A549 (cell line): Measurements from ENCODE around the gene FBXO21. TPM values are rescaled to one million over a fixed set of nuclear protein-coding genes. Genes with fewer than 3 reads are reported as not detected.
"Not testable (repeated sequence)": the region's sequence is repeated elsewhere in the genome, so short reads cannot be mapped to it uniquely, and the experiment has no call there.

ENCODE experiments used
- ATAC-seq, 2 experiments: fragments of 200-7000 bp in 1 of 2; fragments of >200 bp in 1 of 2; cut with Nextera tagmentation in 1 of 2; cut with Tn5 transposase in 1 of 2; 3 replicates each; pipeline versions ENCODE4 v1.8.0 to v1.9.1; 2018 to 2020; ENCODE audit warnings: mild to moderate bottlenecking in 1 of 2, moderate library complexity in 1 of 2
- CTCF ChIA-PET: fragments of 300-600 bp; sonication (Branson Sonifier 250); formaldehyde crosslinking; extraction: SDS; loops from one replicate; lab custom pipeline; 2021; ENCODE audit warnings: antibody characterized with exemption, inconsistent platforms; lab: Yijun Ruan, JAX
- POLR2A ChIA-PET: fragments of 350-600 bp; formaldehyde crosslinking; extraction: SDS; loops from one replicate; lab custom pipeline; 2021; ENCODE audit warnings: antibody characterized with exemption, inconsistent platforms; lab: Yijun Ruan, JAX
- DNase-seq, 2 experiments: peaks; one replicate each; pipeline versions ENCODE4 v3.0.0 to v3.0.0-alpha.2; 2011 to 2016; ENCODE audit warnings: low read depth in 1 of 2, low spot score in 1 of 2
- FAIRE-seq: peaks from 2 replicates; lab custom pipeline; 2011; peaks lifted over from hg19 to GRCh38; lab: Jason Lieb, UNC
- H3K27ac ChIP-seq, 2 experiments: fragments of >200 bp; sonication (Bioruptor Twin); formaldehyde crosslinking; 3 replicates each; pipeline ENCODE4 v1.5.1; 2016 to 2017
- H3K4me1 ChIP-seq: fragments of >200 bp; sonication (Bioruptor Twin); formaldehyde crosslinking; 3 replicates; pipeline ENCODE4 v1.6.1; 2016
- H3K4me2 ChIP-seq: fragments of >200 bp; sonication (Bioruptor Twin); formaldehyde crosslinking; 3 replicates; pipeline ENCODE4 v1.6.1; 2016
- H3K4me3 ChIP-seq: fragments of >200 bp; sonication (Bioruptor Twin); formaldehyde crosslinking; 3 replicates; pipeline ENCODE4 v1.5.1; 2016
- H3K9me3 ChIP-seq: fragments of >200 bp; sonication (Bioruptor Twin); formaldehyde crosslinking; 3 replicates; pipeline ENCODE4 v1.6.1; 2016
- CBX8 ChIP-seq: fragments of 200-600 bp; sonication (generic); IDR thresholded peaks from 2 replicates; pipeline ENCODE4 v1.6.1; 2016
- CTCF ChIP-seq: fragments of >200 bp; sonication (Bioruptor Twin); formaldehyde crosslinking; IDR thresholded peaks from 3 replicates; pipeline ENCODE4 v1.5.1; 2016
- EHMT2 ChIP-seq: fragments of 200-600 bp; sonication (generic); IDR thresholded peaks from 2 replicates; pipeline ENCODE4 v1.6.1; 2016; ENCODE audit warnings: antibody characterized with exemption, low read depth, mild to moderate bottlenecking, moderate library complexity
- EP300 ChIP-seq, 2 experiments: fragments of >200 bp; sonication (Bioruptor Twin); formaldehyde crosslinking; IDR thresholded peaks; 2 replicates in 1 of 2; 3 replicates in 1 of 2; pipeline ENCODE4 v1.6.1; 2016 to 2017
- FOSL2 ChIP-seq, 2 experiments: fragments of 450-650 bp in 1 of 2; fragments of >200 bp in 1 of 2; sonication (Bioruptor Twin) in 1 of 2; formaldehyde crosslinking; IDR thresholded peaks; 2 replicates each; pipeline versions ENCODE4 v1.5.0 to v1.6.1; 2016 to 2020; ENCODE audit warnings: mild to moderate bottlenecking in 1 of 2, moderate library complexity in 1 of 2
- HDAC2 ChIP-seq: fragments of 200-600 bp; sonication (generic); IDR thresholded peaks from 2 replicates; pipeline ENCODE4 v1.6.1; 2016
- HOXA7 ChIP-seq: fragments of 250-450 bp; sonication (Bioruptor Pico); IDR thresholded peaks from 2 replicates; pipeline ENCODE4 v1.5.0; 2020; ENCODE audit warnings: mild to moderate bottlenecking, moderate library complexity
- HOXB13 ChIP-seq: fragments of 250-450 bp; sonication (Bioruptor Pico); IDR thresholded peaks from 2 replicates; pipeline ENCODE4 v1.5.0; 2020; ENCODE audit warnings: low read depth, mild to moderate bottlenecking, moderate library complexity
- HOXB5 ChIP-seq: fragments of 250-450 bp; sonication (Bioruptor Pico); IDR thresholded peaks from 2 replicates; pipeline ENCODE4 v1.5.0; 2020; ENCODE audit warnings: mild to moderate bottlenecking, moderate library complexity
- JUNB ChIP-seq: fragments of >200 bp; sonication (Bioruptor Twin); formaldehyde crosslinking; IDR thresholded peaks from 2 replicates; pipeline ENCODE4 v1.6.1; 2016
- MAX ChIP-seq: IDR thresholded peaks from 2 replicates; pipeline ENCODE4 v1.6.1; 2012
- NFE2L2 ChIP-seq: fragments of 150-350 bp; conservative IDR thresholded peaks from 2 replicates; pipeline ENCODE4 v1.6.1; 2014; ENCODE audit warnings: low read length
- NR3C1 ChIP-seq: fragments of >200 bp; sonication (Bioruptor Twin); formaldehyde crosslinking; IDR thresholded peaks from 3 replicates; pipeline ENCODE4 v1.6.1; 2017
- PHF8 ChIP-seq: fragments of 200-600 bp; sonication (generic); IDR thresholded peaks from 2 replicates; pipeline ENCODE4 v1.6.1; 2016; ENCODE audit warnings: low read depth, mild to moderate bottlenecking, antibody characterized with exemption, moderate library complexity, borderline replicate concordance
- RAD21 ChIP-seq, 2 experiments: fragments of >200 bp in 1 of 2; sonication (Bioruptor Twin) in 1 of 2; formaldehyde crosslinking in 1 of 2; IDR thresholded peaks in 1 of 2; conservative IDR thresholded peaks in 1 of 2; 2 replicates in 1 of 2; 3 replicates in 1 of 2; pipeline ENCODE4 v1.6.1; 2012 to 2018; ENCODE audit warnings: inconsistent platforms in 1 of 2
- RFX5 ChIP-seq: fragments of 450-650 bp; IDR thresholded peaks from 2 replicates; pipeline ENCODE4 v1.7.1; 2014; ENCODE audit warnings: antibody characterized with exemption, mild to moderate bottlenecking, moderate library complexity
- ZFP36 ChIP-seq: fragments of 450-650 bp; IDR thresholded peaks from 2 replicates; pipeline ENCODE4 v1.6.1; 2014; ENCODE audit warnings: borderline replicate concordance; ENCODE audit not compliant: partially characterized antibody
- WGBS: methylation state at CpG from one replicate; pipeline ENCODE4 v1.1.6; 2017; ENCODE audit errors: missing lambda C conversion rate; 5-methylcytosine and 5-hydroxymethylcytosine counted together
- polyA plus RNA-seq, 4 experiments: library from polyadenylated mRNA; depleted of rRNA in 3 of 4; stranded (reverse); fragments of >200 nt; fragmentation: RNase III in 1 of 4; extraction: RNeasy Plus Mini Kit Qiagen cat#74134 plus additional on column Dnase treatment in 1 of 4; gene quantifications; 2 replicates in 3 of 4; 3 replicates in 1 of 4; pipeline ENCODE4 v1.2.3, GENCODE V29; 2011 to 2017

FBXO21 gene
- polyA plus RNA-seq, 2 of the 4 experiments (the other 2 are of a cell fraction) = 33.2 to 62.4 TPM

- H3K4me3 ChIP-seq = no peak overlapping the region; the same call in 2 of the 3 replicates
- no peak for TF ChIP-seq EHMT2
- TF ChIP-seq MAX = no peak
- TF ChIP-seq CBX8 = no peak
- no peak for TF ChIP-seq HOXA7 (CRISPR knock-in tag)
- TF ChIP-seq EP300 (IDR thresholded peaks at IDR 0.05) = no peak
- no peak for TF ChIP-seq NFE2L2
- TF ChIP-seq PHF8 = no peak
- no peak for TF ChIP-seq HOXB5 (CRISPR knock-in tag)
- no peak for TF ChIP-seq HOXB13 (CRISPR knock-in tag)
- TF ChIP-seq NR3C1 = no peak
- no peak for TF ChIP-seq CTCF
- TF ChIP-seq ZFP36 = no peak
- no peak for TF ChIP-seq HDAC2
- DNase-seq = no peak
- peak overlapping the region; percentile 98 for H3K4me2 ChIP-seq
- peaks cover 28% of the 10 kb centered on the region for H3K4me1 ChIP-seq
- CTCF ChIA-PET = interaction anchor here (0.9 to 5.4 kb wide), 3 partner anchors 9 to 72 kb away, joined by 3 to 26 read pairs (median 3); no protein-coding TSS in a partner anchor
- no peak for ATAC-seq
- no peak for FAIRE-seq
- H3K27ac ChIP-seq = no peak overlapping the region
- WGBS = 84% methylated on average over 11 of the region's 11 CpGs
- POLR2A ChIA-PET = no interaction called here
- no peaks in the 10 kb centered on the region for H3K9me3 ChIP-seq
Measured at GRCh38 chr12:117096501-117097042, 93.7 kb downstream of the FBXO21 start.

- CTCF ChIA-PET = interaction anchor here (0.6 to 5.4 kb wide), 2 partner anchors 25 to 60 kb away, joined by 3 to 26 read pairs; no protein-coding TSS in a partner anchor
- FAIRE-seq = not testable (repeated sequence)
Measured at GRCh38 chr12:117095191-117095590, 95.1 kb downstream of the FBXO21 start.

GRCh38 chr12:117093918-117094630 is 96.2 kb downstream of the FBXO21 start:
- peaks cover 24% of the 10 kb centered on the region for H3K4me1 ChIP-seq
- DNase-seq = no peak
- H3K27ac ChIP-seq = no peak overlapping the region
- no peak overlapping the region for H3K4me3 ChIP-seq
- H3K4me2 ChIP-seq = no peak overlapping the region
- TF ChIP-seq FOSL2 (IDR thresholded peaks at IDR 0.05) = no peak
- no peak for TF ChIP-seq FOSL2 (CRISPR knock-in tag; IDR thresholded peaks at IDR 0.05)
- TF ChIP-seq JUNB = no peak
- TF ChIP-seq NR3C1 = no peak
- CTCF ChIA-PET = interaction anchor here (1.2 to 5.4 kb wide), 2 partner anchors 26 to 69 kb away, joined by 4 to 26 read pairs; no protein-coding TSS in a partner anchor
- H3K9me3 ChIP-seq = peaks cover 12% of the 10 kb centered on the region; the same call in 2 of the 3 replicates
- ATAC-seq = no peak
- WGBS = 84% methylated on average over 18 of the region's 18 CpGs
- no peak for FAIRE-seq
- POLR2A ChIA-PET = interaction anchor here (0.6 kb wide), 1 partner anchor 177 kb away, joined by 4 read pairs; no protein-coding TSS in a partner anchor

More at GRCh38 chr12:117095191-117095590, 95.1 kb downstream of the FBXO21 start:
- ATAC-seq, H3K4me3 ChIP-seq, H3K27ac ChIP-seq, DNase-seq, H3K9me3 ChIP-seq, POLR2A ChIA-PET, H3K4me2 ChIP-seq: not testable (repeated sequence)
- WGBS = 89% methylated on average over 10 of the region's 10 CpGs
- peaks cover 33% of the 10 kb centered on the region for H3K4me1 ChIP-seq

- FAIRE-seq = no peak
- H3K4me2 ChIP-seq = no peak overlapping the region
- no peak overlapping the region for H3K4me3 ChIP-seq
- peaks cover 24% of the 10 kb centered on the region for H3K4me1 ChIP-seq
- CTCF ChIA-PET = interaction anchor here (1.0 to 5.4 kb wide), 3 partner anchors 14 to 68 kb away, joined by 3 to 26 read pairs (median 4); no protein-coding TSS in a partner anchor
- DNase-seq = no peak
- no peak for TF ChIP-seq RFX5
- TF ChIP-seq RAD21 (conservative IDR thresholded peaks at IDR 0.05 in 1 of 2, IDR thresholded peaks at IDR 0.05 in 1 of 2) = no peak
- no peak for TF ChIP-seq HOXB13 (CRISPR knock-in tag)
- H3K27ac ChIP-seq = no peak overlapping the region
- POLR2A ChIA-PET = no interaction called here
- ATAC-seq = no peak
- peaks cover 14% of the 10 kb centered on the region; the same call in 2 of the 3 replicates for H3K9me3 ChIP-seq
- 92% methylated on average over 11 of the region's 11 CpGs for WGBS
Measured at GRCh38 chr12:117093431-117093830, 96.8 kb downstream of the FBXO21 start.
